Tibial nerve (tissue), 4 donors: ENCODE data around the gene AOPEP.

ENCODE experiments used
- CTCF ChIP-seq, 5 experiments: fragments of 200-600 bp in 3 of 5; fragments of 450-650 bp in 2 of 5; sonication (generic) in 3 of 5; IDR thresholded peaks; one replicate each; pipeline ENCODE4 v1.5.1; 2016 to 2019; ENCODE audit warnings: antibody characterized with exemption in 5 of 5, mild to moderate bottlenecking in 3 of 5, moderate library complexity in 2 of 5
- EP300 ChIP-seq, 2 donors: sonication (generic); formaldehyde crosslinking; IDR thresholded peaks; one replicate each; pipeline ENCODE4 v1.6.1; 2017; ENCODE audit warnings: antibody characterized with exemption in 2 of 2, mild to moderate bottlenecking in 1 of 2
- POLR2A ChIP-seq, 2 donors: fragments of 450-650 bp; IDR thresholded peaks; one replicate each; pipeline ENCODE4 v1.6.1; 2017; ENCODE audit warnings: antibody characterized with exemption in 2 of 2, mild to moderate bottlenecking in 2 of 2, moderate library complexity in 2 of 2

GRCh38 chr9:95102001-95102433, 375.5 kb downstream of the AOPEP start:
- TF ChIP-seq CTCF (IDR thresholded peaks at IDR 0.05) (no peak), POLR2A (IDR thresholded peaks at IDR 0.05) (peak in 1 of 2 donors; percentile 46), EP300 (IDR thresholded peaks at IDR 0.05) (peak in 1 of 2 donors; percentile 78)
